DND-41 (cell line): ENCODE measurements around the gene STARD3.

Source experiments
- EZH2 ChIP-seq: IDR thresholded peaks from 3 replicates; pipeline ENCODE4 v1.6.1; 2012; ENCODE audit warnings: borderline replicate concordance, low read depth, mild to moderate bottlenecking, moderate library complexity, low read length, inconsistent platforms; ENCODE audit not compliant: severe bottlenecking
- TF ChIP-seq, protein P1 (sequence below): IDR thresholded peaks from 2 replicates; pipeline ENCODE4 v1.5.1; 2012; ENCODE audit warnings: borderline replicate concordance, low read length, moderate library complexity, mild to moderate bottlenecking; ENCODE audit not compliant: poor library complexity, severe bottlenecking; ENCODE audit errors: extremely low read depth

- TF ChIP-seq, protein P1, sequence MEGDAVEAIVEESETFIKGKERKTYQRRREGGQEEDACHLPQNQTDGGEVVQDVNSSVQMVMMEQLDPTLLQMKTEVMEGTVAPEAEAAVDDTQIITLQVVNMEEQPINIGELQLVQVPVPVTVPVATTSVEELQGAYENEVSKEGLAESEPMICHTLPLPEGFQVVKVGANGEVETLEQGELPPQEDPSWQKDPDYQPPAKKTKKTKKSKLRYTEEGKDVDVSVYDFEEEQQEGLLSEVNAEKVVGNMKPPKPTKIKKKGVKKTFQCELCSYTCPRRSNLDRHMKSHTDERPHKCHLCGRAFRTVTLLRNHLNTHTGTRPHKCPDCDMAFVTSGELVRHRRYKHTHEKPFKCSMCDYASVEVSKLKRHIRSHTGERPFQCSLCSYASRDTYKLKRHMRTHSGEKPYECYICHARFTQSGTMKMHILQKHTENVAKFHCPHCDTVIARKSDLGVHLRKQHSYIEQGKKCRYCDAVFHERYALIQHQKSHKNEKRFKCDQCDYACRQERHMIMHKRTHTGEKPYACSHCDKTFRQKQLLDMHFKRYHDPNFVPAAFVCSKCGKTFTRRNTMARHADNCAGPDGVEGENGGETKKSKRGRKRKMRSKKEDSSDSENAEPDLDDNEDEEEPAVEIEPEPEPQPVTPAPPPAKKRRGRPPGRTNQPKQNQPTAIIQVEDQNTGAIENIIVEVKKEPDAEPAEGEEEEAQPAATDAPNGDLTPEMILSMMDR = no peak
- no peak for TF ChIP-seq EZH2
Measured at GRCh38 chr17:39639043-39639442, 2.1 kb downstream of the STARD3 start.
